HL-60 (cell line): Measurements from ENCODE around the gene PIWIL4.

Source experiments
- CTCF ChIP-seq: IDR thresholded peaks from one replicate; pipeline ENCODE4 v1.5.1; 2011; ENCODE audit warnings: low read length, control low read depth, inconsistent platforms; ENCODE audit not compliant: insufficient read depth
- REST ChIP-seq: IDR thresholded peaks from 2 replicates; pipeline ENCODE4 v1.6.1; 2012; ENCODE audit warnings: low read depth; ENCODE audit not compliant: insufficient replicate concordance

- TF ChIP-seq CTCF = no peak
- no peak for TF ChIP-seq REST
These were observed 10.7 kb downstream of the PIWIL4 start for GRCh38 chr11:94577841-94578240.
